ENCODE measurements around the gene SHISA7. TPM values are rescaled to one million over a fixed set of nuclear protein-coding genes. Genes with fewer than 3 reads are reported as not detected.
A peak's percentile ranks its signal among the peaks of the same experiment; 100 is the strongest.

SHISA7 gene
- total and polyA plus RNA-seq, 2 of the 4 experiments (the other 2 are of a cell fraction) = not detected

GRCh38 chr19:55461259-55461973 lies 18.3 kb upstream of the SHISA7 start, which contains the start of gene ISOC2 (continued):
- TF ChIP-seq MAZ (IDR thresholded peaks at IDR 0.05; ENCODE audit: borderline replicate concordance, low read depth, low read length) (peak; percentile 88), FOS (IDR thresholded peaks at IDR 0.05; ENCODE audit: low read depth, low read length) (peak; percentile 35; the same call in 1 of the 2 replicates), RAD21 (IDR thresholded peaks at IDR 0.05; ENCODE audit: low read length) (no peak)

GRCh38 chr19:55460670-55461258 lies 17.7 kb upstream of the SHISA7 start:
- H3K56ac ChIP-seq (ENCODE audit: extremely low read depth, insufficient read depth, low read length) = 0 out of 2 replicates have a peak overlapping the region, but pooled peaks have one; percentile 19
- H3K79me1 ChIP-seq (ENCODE audit: low read depth in 1 of 2, low read length in 2 of 2) = peaks cover 5 to 28% of the 10 kb centered on the region in 2 experiments; a peak in 3 of 4 replicates
- no peaks in the 10 kb centered on the region for H3K36me3 ChIP-seq (ENCODE audit: control insufficient read depth, insufficient read depth, low read length)
- H2BK120ac ChIP-seq (ENCODE audit: low read depth, low read length) = no peak overlapping the region
- H2BK20ac ChIP-seq (ENCODE audit: low read depth, low read length) = no peak overlapping the region
- no peak overlapping the region for H3K18ac ChIP-seq (ENCODE audit: low read depth, low read length)
- in situ Hi-C loops (cut with MboI; ENCODE audit: low sequenced_read_pairs) = no loop called here
- DNase-seq (peak; percentile 74), ATAC-seq (ENCODE audit: low read depth) (peak; percentile 53)
- peak overlapping the region; percentile 49 to 85; a peak in 2 of 4 replicates for H4K8ac ChIP-seq (ENCODE audit: low read depth in 2 of 2, low read length in 2 of 2)
- 0 out of 2 replicates have a peak, but pooled peaks cover 4% of the 10 kb centered on the region for H3K9me1 ChIP-seq (ENCODE audit: insufficient read depth, low read length)
- H3K9ac ChIP-seq (ENCODE audit: low read depth, low read length) = peak overlapping the region; percentile 46; the same call in 1 of the 2 replicates
- H4K20me1 ChIP-seq (ENCODE audit: insufficient read depth, low read length) = peaks cover 10% of the 10 kb centered on the region
- H4K5ac ChIP-seq (ENCODE audit: low read depth, low read length) = no peak overlapping the region; the same call in 1 of the 2 replicates
- H2BK5ac ChIP-seq (ENCODE audit: low read depth, low read length, poor library complexity, severe bottlenecking) = no peak overlapping the region
- H3K14ac ChIP-seq (replicated peaks; ENCODE audit: low read depth, low read length) = peak overlapping the region; percentile 80
- BruUV-seq (replicated peaks) = no TSS peak
- H3K4me1 ChIP-seq (ENCODE audit: control insufficient read depth, insufficient read depth, low read length) = peaks cover 3% of the 10 kb centered on the region; the same call in 1 of the 2 replicates
- no peaks in the 10 kb centered on the region for H3K9me3 ChIP-seq (ENCODE audit: control insufficient read depth, insufficient read depth, low read length)
- H2BK15ac ChIP-seq (ENCODE audit: low read depth, low read length) = no peak overlapping the region
- ChIA-PET POLR2A (ENCODE audit: unreplicated experiment) (no interaction called here), CTCF (interaction anchor here (0.6 kb wide), 1 partner anchor 43 kb away, joined by 3 read pairs; no protein-coding TSS in a partner anchor)
- H3K23ac ChIP-seq (ENCODE audit: low read depth, low read length) = no peak overlapping the region
- H3K4ac ChIP-seq (ENCODE audit: low read depth, low read length) = peak overlapping the region; percentile 84; the same call in 1 of the 2 replicates
- H3K27me3 ChIP-seq (ENCODE audit: control insufficient read depth, insufficient read depth, low read length) = no peaks in the 10 kb centered on the region
- peak overlapping the region; percentile 65 for H3K4me3 ChIP-seq (ENCODE audit: insufficient read depth, low read depth, low read length)
- H3K4me2 ChIP-seq (ENCODE audit: low read depth, low read length) = peak overlapping the region; percentile 61
- peak overlapping the region; percentile 53 for H3K27ac ChIP-seq (ENCODE audit: insufficient read depth, low read length)
- dilution Hi-C loops (cut with HindIII; ENCODE audit: low sequenced_read_pairs, unreplicated experiment) = no loop called here
- TF ChIP-seq RCOR1 (IDR thresholded peaks at IDR 0.05; ENCODE audit: insufficient replicate concordance, low read length) (no peak), SMC3 (IDR thresholded peaks at IDR 0.05; ENCODE audit: low read depth, low read length) (no peak), CEBPB (IDR thresholded peaks at IDR 0.05; ENCODE audit: low read depth, low read length) (peak; percentile 33; the same call in 1 of the 2 replicates), MAZ (IDR thresholded peaks at IDR 0.05; ENCODE audit: borderline replicate concordance, low read depth, low read length) (peak; percentile 28; the same call in 1 of the 2 replicates)
- H2AK5ac ChIP-seq (ENCODE audit: low read depth, low read length) = peak overlapping the region; percentile 62; the same call in 1 of the 2 replicates
- H2AFZ ChIP-seq (replicated peaks; ENCODE audit: low read length, poor library complexity) = peak overlapping the region; percentile 93
- H4K91ac ChIP-seq (ENCODE audit: insufficient read depth, low read depth, low read length) = peak overlapping the region; percentile 69
- peak overlapping the region; percentile 99 for H2AK9ac ChIP-seq (replicated peaks; ENCODE audit: low read depth, low read length, poor library complexity)
- intact Hi-C loops (cut with micrococcal nuclease) = loop anchor here (2.0 kb wide), 1 partner anchor 146 kb away; no protein-coding TSS in a partner anchor
- 5% methylated on average over 10 of the region's 24 CpGs; no CpG with 5 or more reads in 1 of the 2 experiments for WGBS, 2 experiments (ENCODE audit: extremely low coverage in 2 of 2, insufficient read length in 1 of 2)

All from IMR-90 (cell line).